Activated CD4-positive, alpha-beta T cell treated with anti-CD3 and anti-CD28 coated beads, Interleukin-2, amount 10 ng/mL, durations not matched to agents 7 days and 5 days (primary cell): ENCODE results near the gene SNTG2. TPM values are rescaled to one million over a fixed set of nuclear protein-coding genes. Genes with fewer than 3 reads are reported as not detected.

Source experiments
- CTCF ChIA-PET: fragments of 350-600 bp; sonication (Branson Sonifier 250); formaldehyde crosslinking; loops from one replicate; lab custom pipeline; 2021; ENCODE audit warnings: antibody characterized with exemption; lab: Charles Lee
- POLR2A ChIA-PET: fragments of 350-600 bp; sonication (Branson Sonifier 250); formaldehyde crosslinking; loops from one replicate; lab custom pipeline; 2021; ENCODE audit warnings: antibody characterized with exemption; lab: Charles Lee
- DNase-seq: peaks from one replicate; pipeline ENCODE4 v3.0.0-alpha.2; 2020
- H3K27ac Mint-ChIP-seq: one replicate; pipeline ENCODE4 v1.8.0; 2021; ENCODE audit warnings: mild to moderate bottlenecking, moderate library complexity, mixed read lengths
- H3K27me3 Mint-ChIP-seq: one replicate; pipeline ENCODE4 v1.8.0; 2021; ENCODE audit warnings: mixed read lengths
- H3K36me3 Mint-ChIP-seq: one replicate; pipeline ENCODE4 v1.8.0; 2021; ENCODE audit warnings: low read depth, mixed read lengths
- H3K4me1 Mint-ChIP-seq: one replicate; pipeline ENCODE4 v1.8.0; 2021; ENCODE audit warnings: mixed read lengths
- H3K4me3 Mint-ChIP-seq: one replicate; pipeline ENCODE4 v1.8.0; 2021; ENCODE audit warnings: mild to moderate bottlenecking, moderate library complexity, mixed read lengths
- H3K9me3 Mint-ChIP-seq: one replicate; pipeline ENCODE4 v1.8.0; 2021; ENCODE audit warnings: mixed read lengths
- total RNA-seq, 2 experiments: library from RNA; stranded (reverse); gene quantifications; one replicate each; pipeline ENCODE4 v1.2.3, GENCODE V29; 2021

SNTG2 gene
- total RNA-seq, 2 experiments from 2014 or later: not detected

GRCh38 chr2:1141079-1141478 is 190.4 kb downstream of the SNTG2 start:
- Mint-ChIP-seq H3K9me3 (peaks cover 5% of the 10 kb centered on the region), H3K27me3 (no peaks in the 10 kb centered on the region), H3K4me3 (no peak overlapping the region), H3K27ac (no peak overlapping the region), H3K36me3 (no peaks in the 10 kb centered on the region), H3K4me1 (peaks cover 9% of the 10 kb centered on the region)
- ChIA-PET POLR2A (no interaction called here), CTCF (interaction anchor here (0.9 kb wide), 1 partner anchor 10 kb away, joined by 3 read pairs; no protein-coding TSS in a partner anchor)
- no peak for DNase-seq

- H3K36me3 Mint-ChIP-seq: no peaks in the 10 kb centered on the region
- H3K4me1 Mint-ChIP-seq: peaks cover 3% of the 10 kb centered on the region
- H3K27me3 Mint-ChIP-seq: no peaks in the 10 kb centered on the region
- peaks cover 5% of the 10 kb centered on the region for H3K9me3 Mint-ChIP-seq
- H3K27ac Mint-ChIP-seq: no peak overlapping the region
- ChIA-PET POLR2A (no interaction called here), CTCF (no interaction called here)
- H3K4me3 Mint-ChIP-seq: no peak overlapping the region
- DNase-seq: no peak
Observed at GRCh38 chr2:1143129-1143528, 192.5 kb downstream of the SNTG2 start.

DNA sequence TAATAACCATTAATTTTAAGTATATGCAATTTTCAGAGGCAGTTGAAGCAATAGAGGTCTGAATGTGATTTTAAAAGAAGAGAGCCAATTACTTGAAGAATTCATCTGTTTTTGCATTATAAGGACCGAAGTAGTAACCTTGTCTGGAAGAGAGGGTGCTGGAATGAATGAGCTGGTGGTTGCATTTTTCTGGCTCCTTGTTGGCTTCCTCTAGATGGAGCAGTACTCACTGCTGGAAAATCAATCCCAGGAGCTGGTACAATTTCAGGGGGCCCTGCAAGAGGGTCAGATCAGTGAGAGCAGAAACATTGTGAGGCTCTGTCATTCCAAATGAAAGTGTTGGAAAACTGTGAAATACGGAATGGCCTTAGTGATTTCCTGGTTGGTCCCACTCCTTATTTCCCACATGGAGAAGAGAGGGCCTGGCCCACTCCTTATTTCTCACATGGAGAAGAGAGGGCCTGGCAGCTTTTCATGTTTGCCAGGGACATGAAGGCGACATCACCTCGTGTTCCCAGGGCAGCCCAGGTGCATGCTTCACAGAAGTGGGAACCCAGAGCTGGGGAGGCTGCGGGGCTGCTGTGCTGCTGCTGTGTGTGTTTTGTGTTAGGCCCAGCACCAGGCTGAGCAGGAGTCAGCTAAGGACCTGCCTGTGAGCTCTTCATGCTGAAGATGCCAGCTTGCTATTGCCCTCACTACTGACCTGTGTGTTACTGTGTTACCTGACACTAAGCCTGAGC is 197.4 kb downstream of the SNTG2 start:
- POLR2A ChIA-PET: no interaction called here
- H3K27ac Mint-ChIP-seq: no peak overlapping the region
- H3K4me1 Mint-ChIP-seq: no peaks in the 10 kb centered on the region
- H3K9me3 Mint-ChIP-seq: peaks cover 5% of the 10 kb centered on the region
- no peaks in the 10 kb centered on the region for H3K27me3 Mint-ChIP-seq
- CTCF ChIA-PET: no interaction called here
- no peak for DNase-seq
- H3K4me3 Mint-ChIP-seq: no peak overlapping the region
- H3K36me3 Mint-ChIP-seq: no peaks in the 10 kb centered on the region

DNA sequence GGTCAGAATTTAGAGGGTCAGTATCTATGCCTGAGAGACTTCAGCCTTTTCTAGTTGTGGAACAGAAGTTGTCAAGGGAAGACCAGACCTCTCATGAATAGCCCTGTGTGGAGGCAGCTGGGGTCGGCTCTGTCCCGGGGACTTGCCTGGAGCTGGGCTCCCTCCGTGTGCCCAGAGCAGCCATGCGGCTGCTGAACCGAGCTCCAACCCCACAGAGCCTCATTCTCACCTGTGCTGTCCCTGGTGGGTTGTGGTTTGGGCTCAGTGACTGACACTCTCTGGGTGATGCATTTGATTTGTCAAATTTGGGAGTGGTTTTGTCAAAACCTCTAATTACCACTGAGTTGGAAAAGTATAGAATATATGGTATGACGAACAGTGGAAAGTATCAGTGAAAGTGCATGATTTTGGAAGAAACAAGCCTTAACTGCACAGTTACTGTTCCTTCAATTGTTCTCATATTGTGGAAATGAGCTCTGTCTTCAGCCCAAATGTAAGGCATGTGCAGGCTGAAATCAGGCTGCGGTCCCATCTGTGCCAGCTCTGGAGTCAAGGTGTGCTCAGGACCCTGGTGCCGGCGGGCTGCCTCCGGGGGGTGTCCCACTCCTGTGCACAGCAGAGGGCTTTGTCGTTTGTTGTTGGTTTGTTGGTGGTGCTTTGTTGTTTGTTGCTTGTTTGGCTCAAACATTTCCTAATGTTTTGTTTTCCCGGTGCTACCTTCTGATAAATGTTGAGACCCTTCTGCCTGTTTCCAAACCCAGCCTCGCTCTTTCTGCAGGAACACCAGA is 200.3 kb downstream of the SNTG2 start:
- no peaks in the 10 kb centered on the region for H3K9me3 Mint-ChIP-seq
- no peaks in the 10 kb centered on the region for H3K27me3 Mint-ChIP-seq
- H3K36me3 Mint-ChIP-seq: no peaks in the 10 kb centered on the region
- H3K27ac Mint-ChIP-seq: no peak overlapping the region
- DNase-seq: no peak
- POLR2A ChIA-PET: no interaction called here
- CTCF ChIA-PET: interaction anchor here (0.9 kb wide), 1 partner anchor 10 kb away, joined by 3 read pairs; no protein-coding TSS in a partner anchor
- no peak overlapping the region for H3K4me3 Mint-ChIP-seq
- no peaks in the 10 kb centered on the region for H3K4me1 Mint-ChIP-seq

GRCh38 chr2:1152375-1152774 is 201.7 kb downstream of the SNTG2 start:
- no peaks in the 10 kb centered on the region for H3K4me1 Mint-ChIP-seq
- no peak for DNase-seq
- no peak overlapping the region for H3K27ac Mint-ChIP-seq
- ChIA-PET POLR2A (no interaction called here), CTCF (no interaction called here)
- H3K9me3 Mint-ChIP-seq: no peaks in the 10 kb centered on the region
- H3K4me3 Mint-ChIP-seq: no peak overlapping the region
- H3K36me3 Mint-ChIP-seq: no peaks in the 10 kb centered on the region
- H3K27me3 Mint-ChIP-seq: no peaks in the 10 kb centered on the region

DNA sequence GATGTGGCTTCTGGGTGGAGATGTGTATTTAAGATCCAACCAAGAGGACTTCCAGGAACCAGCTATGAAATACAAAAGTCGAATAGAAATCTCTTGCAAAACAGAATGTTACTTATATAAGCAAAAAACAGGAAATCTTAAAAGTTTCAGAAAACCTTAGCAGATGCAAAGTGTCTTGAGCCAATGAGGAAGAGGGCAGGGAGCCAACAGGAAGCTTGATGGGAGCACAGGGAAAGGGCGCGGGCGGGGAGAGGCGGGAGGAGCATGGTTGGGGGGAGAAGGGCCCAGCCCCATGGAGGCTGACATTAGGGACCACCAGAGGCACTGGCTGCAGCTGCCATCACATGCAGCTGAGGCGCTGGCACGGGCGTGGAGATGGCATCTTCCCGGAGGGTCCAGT is 203.3 kb downstream of the SNTG2 start:
- Mint-ChIP-seq H3K27me3 (no peaks in the 10 kb centered on the region), H3K36me3 (no peaks in the 10 kb centered on the region), H3K9me3 (no peaks in the 10 kb centered on the region), H3K27ac (no peak overlapping the region), H3K4me1 (no peaks in the 10 kb centered on the region), H3K4me3 (no peak overlapping the region)
- ChIA-PET POLR2A (no interaction called here), CTCF (no interaction called here)
- no peak for DNase-seq

DNA sequence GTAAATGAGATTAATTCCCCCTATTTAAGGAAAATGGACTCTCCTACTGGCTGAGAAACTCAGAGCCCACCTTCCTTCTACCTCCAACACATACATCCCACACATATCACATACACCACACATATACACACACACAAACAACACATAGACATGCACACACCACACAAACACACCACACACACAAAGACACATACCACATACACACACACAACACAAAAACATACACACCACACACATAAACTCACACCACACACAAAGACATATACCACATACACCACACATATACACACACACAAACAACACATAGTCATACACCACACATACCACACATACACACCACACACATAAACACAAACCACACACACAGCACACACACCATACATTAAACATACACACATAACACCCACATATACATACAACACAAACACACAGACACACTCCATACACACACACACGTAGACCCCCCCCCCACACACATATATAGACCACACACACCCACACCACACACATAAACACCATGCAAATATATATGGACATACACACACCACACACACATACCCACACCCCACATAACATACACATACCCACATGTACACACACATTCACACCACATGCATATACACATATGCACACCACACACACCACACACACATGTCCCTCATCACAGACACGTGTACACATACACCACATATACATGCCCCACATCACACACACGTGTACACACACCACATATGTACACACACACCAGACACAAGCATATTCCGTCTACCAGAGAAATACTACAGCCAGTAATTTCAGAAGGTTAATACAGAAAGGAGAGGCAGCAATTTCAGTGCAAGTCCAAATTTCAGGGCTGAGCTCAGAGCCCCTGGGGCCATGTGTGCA is 204.3 kb downstream of the SNTG2 start:
- Mint-ChIP-seq H3K4me3 (no peak overlapping the region), H3K36me3 (no peaks in the 10 kb centered on the region), H3K9me3 (no peaks in the 10 kb centered on the region), H3K27me3 (no peaks in the 10 kb centered on the region), H3K4me1 (no peaks in the 10 kb centered on the region), H3K27ac (no peak overlapping the region)
- DNase-seq: no peak
- POLR2A ChIA-PET: no interaction called here
- CTCF ChIA-PET: no interaction called here

- Mint-ChIP-seq H3K27me3 (no peaks in the 10 kb centered on the region), H3K4me3 (no peak overlapping the region), H3K36me3 (peaks cover under 1% of the 10 kb centered on the region), H3K9me3 (no peaks in the 10 kb centered on the region), H3K4me1 (no peaks in the 10 kb centered on the region), H3K27ac (no peak overlapping the region)
- no peak for DNase-seq
- ChIA-PET CTCF (no interaction called here), POLR2A (no interaction called here)
Observed at GRCh38 chr2:1156059-1156458, 205.4 kb downstream of the SNTG2 start.

DNA sequence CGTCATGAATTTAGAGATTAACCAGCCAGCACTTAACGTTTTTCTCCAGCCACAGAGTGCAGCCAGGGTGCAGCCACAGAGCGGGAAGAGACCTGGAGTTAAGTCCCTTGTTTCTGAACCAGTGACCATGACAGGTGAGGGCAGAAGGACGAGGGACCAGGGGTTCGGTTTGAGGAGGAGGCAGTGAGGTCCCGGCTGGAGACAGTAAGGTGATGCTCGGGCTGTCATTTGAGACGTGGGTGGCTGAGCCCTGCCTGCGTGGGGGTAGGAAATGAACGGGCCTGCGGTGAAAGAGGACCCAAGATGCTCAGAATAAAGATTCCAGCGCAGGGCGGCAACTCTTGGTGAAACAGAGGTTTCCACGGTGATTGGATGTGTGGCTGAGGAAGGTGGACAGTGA is 205.9 kb downstream of the SNTG2 start:
- H3K27ac Mint-ChIP-seq: no peak overlapping the region
- no peaks in the 10 kb centered on the region for H3K9me3 Mint-ChIP-seq
- no peak overlapping the region for H3K4me3 Mint-ChIP-seq
- H3K36me3 Mint-ChIP-seq: peaks cover 3% of the 10 kb centered on the region
- peaks cover 3% of the 10 kb centered on the region for H3K4me1 Mint-ChIP-seq
- H3K27me3 Mint-ChIP-seq: no peaks in the 10 kb centered on the region
- no peak for DNase-seq
- POLR2A ChIA-PET: no interaction called here
- CTCF ChIA-PET: no interaction called here

GRCh38 chr2:1157107-1157506 is 206.5 kb downstream of the SNTG2 start:
- no peak overlapping the region for H3K27ac Mint-ChIP-seq
- no peak for DNase-seq
- H3K4me1 Mint-ChIP-seq: peaks cover 3% of the 10 kb centered on the region
- no peak overlapping the region for H3K4me3 Mint-ChIP-seq
- POLR2A ChIA-PET: no interaction called here
- peaks cover 3% of the 10 kb centered on the region for H3K36me3 Mint-ChIP-seq
- CTCF ChIA-PET: no interaction called here
- no peaks in the 10 kb centered on the region for H3K27me3 Mint-ChIP-seq
- peaks cover under 1% of the 10 kb centered on the region for H3K9me3 Mint-ChIP-seq

DNA sequence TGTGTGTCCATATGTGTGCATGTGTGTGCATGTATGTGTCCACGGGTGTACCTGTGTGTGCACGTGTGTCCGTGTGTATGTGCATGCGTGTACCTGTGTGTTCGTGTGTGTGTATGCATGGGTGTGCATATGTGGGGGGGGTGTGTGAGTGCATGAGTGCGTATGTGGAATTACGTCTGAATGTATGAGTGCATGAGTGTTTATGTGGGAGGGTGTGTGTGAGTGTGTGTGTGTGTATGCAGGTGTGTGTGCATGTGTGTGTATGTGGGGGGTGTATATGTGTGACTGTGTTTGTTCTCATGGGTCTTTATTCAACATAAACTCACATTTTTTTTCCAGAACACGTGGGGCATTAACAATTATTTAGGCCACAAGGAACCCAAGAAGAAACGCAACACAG is 208.4 kb downstream of the SNTG2 start:
- ChIA-PET POLR2A (no interaction called here), CTCF (no interaction called here)
- peaks cover 16% of the 10 kb centered on the region for H3K36me3 Mint-ChIP-seq
- no peak overlapping the region for H3K4me3 Mint-ChIP-seq
- H3K27ac Mint-ChIP-seq: no peak overlapping the region
- H3K9me3 Mint-ChIP-seq: peaks cover 19% of the 10 kb centered on the region
- peaks cover 18% of the 10 kb centered on the region for H3K4me1 Mint-ChIP-seq
- H3K27me3 Mint-ChIP-seq: no peaks in the 10 kb centered on the region
- DNase-seq: no peak

DNA sequence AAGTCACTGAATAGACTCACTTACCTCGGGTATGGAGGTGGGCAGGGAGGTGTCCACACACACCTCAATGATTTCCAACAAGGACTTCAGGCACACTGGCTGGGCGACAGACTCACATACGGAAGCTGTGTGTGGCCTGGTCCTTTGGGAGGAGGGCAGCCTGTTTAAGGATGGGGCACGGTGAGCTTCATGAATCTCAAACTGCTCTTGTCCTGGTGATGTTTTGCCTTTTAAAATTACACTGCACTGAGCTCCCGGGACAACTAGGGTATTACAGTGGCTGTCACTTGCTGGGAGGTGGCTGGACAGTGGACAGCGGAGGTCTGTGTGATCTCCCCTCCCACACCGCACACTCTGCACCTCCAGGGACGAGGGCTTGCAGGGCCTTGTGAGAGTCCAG is 211.6 kb downstream of the SNTG2 start:
- H3K36me3 Mint-ChIP-seq: peaks cover 16% of the 10 kb centered on the region
- H3K27ac Mint-ChIP-seq: peak overlapping the region; percentile 91
- no peak for DNase-seq
- CTCF ChIA-PET: interaction anchor here (0.6 kb wide), 1 partner anchor 134 kb away, joined by 3 read pairs; no protein-coding TSS in a partner anchor
- H3K4me1 Mint-ChIP-seq: peaks cover 22% of the 10 kb centered on the region
- POLR2A ChIA-PET: no interaction called here
- peaks cover 34% of the 10 kb centered on the region for H3K9me3 Mint-ChIP-seq
- H3K27me3 Mint-ChIP-seq: no peaks in the 10 kb centered on the region
- no peak overlapping the region for H3K4me3 Mint-ChIP-seq
